Measurements from ENCODE around the gene ARGFX.
"Not testable (repeated sequence)": the region's sequence is repeated elsewhere in the genome, so short reads cannot be mapped to it uniquely, and the experiment has no call there.

ARGFX gene

DNA sequence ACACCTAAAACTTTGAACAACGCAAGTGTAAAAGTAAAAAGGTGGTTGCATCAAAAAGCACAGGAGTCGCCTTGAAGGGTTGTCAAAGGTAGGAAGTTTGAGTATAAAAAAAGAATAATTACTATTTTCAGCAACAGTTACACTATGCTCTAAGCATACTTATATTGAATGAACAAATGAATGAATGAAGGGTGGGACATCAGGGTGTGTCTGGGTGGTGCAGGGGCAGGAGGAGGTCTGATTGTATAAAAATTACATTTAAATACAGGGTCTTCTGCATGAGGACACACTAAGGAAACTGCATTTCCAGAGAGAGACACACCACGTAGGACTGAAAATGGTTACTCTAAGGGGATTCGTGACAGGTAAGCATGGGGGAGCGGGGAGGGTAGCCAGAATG, at the start of gene ARGFX:
ARGFX (plus strand) TSS at position 301 of the 400 bp plus-strand sequence. CDS start 2,765 bp downstream, outside the sequence.
- no peak for DNase-seq

DNA sequence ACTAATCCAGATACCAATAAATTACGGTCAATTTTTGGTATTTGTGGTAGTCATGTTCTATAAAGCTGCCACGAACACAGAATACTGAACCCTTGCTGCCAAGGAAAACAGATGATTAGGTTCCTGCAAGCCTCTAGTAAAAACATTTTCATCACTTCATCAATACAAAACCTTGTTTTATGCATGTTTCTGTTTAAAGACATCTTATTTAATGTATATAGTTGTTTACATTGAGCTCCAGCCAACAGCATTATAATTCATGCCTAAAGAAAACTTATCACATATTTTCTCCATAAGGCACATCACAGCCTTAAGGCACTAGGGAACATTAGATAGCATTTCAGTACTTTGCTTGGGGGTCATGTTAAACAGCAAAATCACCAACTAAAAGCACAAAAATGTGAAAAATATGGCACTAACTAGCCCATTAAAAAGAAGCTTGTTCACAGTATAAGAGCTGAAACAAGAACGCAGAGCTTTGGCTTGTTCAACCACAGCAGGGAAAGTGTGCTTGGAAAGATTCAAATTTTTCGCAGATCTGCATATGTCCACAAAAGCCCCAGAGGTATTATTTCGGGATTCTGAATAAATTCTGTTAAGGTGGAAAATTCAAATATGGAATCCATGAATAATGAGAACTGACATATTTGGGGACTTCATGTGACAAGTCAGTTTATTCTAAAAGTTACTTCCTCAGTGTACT, 49.6 kb upstream of the ARGFX start:
- no peak for DNase-seq

DNA sequence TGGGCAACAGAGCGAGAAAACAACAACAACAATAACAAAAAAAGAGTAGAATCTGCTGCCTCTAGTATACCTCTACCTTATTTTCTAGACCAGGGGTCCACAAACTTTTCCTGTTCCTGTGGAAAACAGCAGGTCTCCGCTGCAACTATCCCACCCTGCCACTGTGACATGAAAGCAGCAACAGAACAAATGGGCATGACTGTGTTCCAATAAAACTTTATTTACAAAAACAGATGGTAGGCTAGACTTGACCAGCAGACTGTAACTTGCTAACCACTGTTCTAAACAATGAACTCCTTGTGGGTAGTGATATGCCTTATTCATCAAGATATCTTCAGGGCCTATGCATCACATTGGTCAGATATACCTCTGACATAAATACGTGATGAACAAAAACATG, 47.2 kb upstream of the ARGFX start:
- no peak for DNase-seq

DNA sequence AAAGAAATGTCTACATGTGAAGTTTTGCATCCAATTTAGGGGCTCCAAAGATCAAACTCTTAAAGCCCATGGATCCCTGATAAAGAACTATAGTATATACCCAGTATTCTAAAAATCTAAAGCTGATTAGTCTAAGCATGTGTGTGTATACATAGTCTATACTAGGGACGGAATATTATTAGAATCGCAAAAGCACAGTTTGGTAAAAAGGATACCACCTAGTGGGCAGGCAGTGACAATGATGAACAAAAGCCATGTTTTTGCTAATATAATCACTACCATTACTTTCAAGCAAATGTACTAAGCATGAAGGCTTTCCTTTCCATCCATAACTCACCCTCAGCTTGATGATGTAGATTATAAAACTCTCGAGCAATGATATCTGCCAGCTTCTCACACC, 38.4 kb upstream of the ARGFX start:
- no peak for DNase-seq

DNA sequence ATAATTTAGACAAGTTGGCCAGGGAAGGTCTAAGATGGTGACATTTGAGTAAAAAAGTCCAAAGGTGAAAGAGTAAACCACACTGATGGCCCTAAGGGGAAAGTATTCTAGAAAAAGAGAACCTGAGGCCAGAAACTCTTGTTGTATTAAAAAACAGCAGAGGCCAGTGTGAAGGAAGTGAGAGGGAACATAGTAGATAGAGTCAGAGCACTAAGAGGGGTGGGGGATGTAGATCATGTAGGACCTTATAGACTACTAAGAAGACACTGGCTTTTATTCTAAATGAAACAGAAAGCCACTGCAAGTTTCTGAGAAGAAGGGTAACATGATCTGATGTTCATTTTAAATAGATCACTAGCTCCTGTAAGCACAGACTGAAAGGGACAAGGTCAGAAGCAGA, 36.5 kb upstream of the ARGFX start:
- no peak for DNase-seq

DNA sequence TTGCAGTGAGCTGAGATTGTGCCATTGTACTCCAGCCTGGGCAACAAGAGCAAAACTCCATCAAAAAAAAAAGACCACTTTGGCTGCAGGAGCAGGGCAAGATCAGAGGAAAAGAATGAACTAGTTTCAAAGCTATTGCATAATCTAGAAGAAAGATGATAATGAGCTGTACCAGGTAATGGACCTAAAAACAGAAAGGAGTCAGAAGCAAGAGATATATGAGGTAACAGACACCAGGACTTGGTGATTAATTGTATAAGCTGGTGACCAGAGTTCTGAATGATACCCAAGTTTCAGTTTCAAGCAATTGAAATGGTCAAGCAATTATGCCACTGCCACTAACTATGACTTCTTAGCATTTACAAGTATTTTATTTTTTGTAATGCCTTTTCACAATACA, 24.8 kb upstream of the ARGFX start:
- no peak for DNase-seq

DNA sequence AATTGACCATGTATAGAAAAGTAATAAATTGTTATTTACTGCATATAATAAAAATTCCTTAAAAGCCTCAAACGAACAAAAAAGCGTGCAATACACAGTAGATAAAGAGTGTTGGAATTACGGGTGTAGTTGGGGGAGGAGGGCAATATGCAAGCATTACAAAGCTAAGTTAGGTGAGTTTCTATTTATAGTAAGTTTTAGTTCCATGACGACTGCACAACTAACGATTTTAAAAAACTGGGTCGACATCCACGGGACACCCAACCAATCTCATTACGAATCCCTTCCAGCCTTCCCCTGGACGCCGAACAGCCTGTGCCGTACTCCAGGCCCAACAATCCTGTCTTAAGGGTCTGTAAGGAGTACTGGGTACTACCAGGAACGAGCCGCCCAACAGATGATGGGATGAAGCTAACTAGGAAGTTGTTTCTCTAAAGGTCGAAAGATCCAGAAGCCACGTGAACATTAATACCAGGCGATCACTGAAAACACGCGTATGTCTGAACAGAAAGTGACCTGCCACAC, 22.6 kb upstream of the ARGFX start:
- DNase-seq, result peak; percentile 27

DNA sequence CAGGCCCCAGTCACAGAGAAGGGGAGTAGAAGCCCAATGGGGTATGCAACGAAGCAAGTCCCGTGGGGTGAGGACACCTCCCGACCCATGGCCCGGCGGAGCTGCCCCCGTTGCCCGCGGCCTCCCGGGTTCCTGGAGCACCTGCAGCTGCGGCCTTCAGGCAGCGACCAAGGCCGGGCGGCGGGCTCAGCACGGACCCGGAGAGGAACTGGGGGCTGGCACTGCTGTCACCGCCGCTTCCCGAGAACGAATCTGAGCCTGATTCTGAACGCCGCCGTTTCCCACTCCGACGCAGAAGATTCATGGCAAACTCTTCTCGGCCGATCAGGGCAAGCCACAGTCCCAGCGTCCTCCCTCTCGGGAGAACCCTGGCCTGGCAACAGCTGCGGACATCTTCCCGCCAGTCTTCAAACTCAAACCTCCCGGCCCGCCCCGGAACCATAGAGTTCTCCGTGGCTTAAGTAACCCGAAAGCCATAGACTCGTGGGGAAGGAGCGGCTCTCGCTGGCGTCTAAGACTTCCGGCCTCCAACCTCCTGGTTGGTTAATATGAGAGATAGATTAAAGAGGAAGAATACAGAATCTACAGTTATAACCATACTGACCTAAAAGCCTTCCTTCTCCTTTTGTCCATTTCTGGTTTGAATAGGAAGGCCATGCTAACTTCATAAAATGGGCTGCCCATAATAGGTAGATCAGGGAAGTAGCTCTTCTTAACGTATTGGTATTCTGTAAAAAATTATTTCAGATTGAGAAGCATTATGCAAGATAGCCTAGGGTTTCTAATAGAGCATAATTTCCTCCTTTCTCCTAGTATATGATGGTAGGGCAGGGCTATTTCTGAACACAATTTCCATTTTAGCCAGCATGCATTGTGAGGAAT, 21.9 kb upstream of the ARGFX start, which contains the start of gene POLQ:
POLQ (minus strand) TSS at position 415 of the 882 bp plus-strand sequence; CDS start at position 304, 111 bp downstream.
- peak; percentile 91 for DNase-seq

DNA sequence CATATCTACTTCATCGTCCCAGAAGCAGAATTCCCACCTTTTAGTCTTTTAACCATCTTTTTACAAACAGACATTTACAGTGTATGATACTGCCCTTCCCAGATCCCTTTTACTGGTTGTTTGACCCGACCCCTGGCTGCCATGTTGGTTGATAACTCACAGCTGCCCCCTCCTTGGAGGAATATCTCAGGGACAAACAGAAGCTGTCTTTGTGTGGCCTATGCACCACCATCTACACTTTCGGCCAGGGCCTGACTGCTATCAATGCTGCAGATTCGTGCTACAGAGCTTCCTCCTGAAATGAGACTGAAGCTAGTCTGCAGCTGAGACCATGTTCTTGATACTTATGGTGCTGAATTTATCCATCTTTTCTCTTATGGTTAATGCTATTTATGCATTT, 15.4 kb upstream of the ARGFX start:
- DNase-seq, result no peak

DNA sequence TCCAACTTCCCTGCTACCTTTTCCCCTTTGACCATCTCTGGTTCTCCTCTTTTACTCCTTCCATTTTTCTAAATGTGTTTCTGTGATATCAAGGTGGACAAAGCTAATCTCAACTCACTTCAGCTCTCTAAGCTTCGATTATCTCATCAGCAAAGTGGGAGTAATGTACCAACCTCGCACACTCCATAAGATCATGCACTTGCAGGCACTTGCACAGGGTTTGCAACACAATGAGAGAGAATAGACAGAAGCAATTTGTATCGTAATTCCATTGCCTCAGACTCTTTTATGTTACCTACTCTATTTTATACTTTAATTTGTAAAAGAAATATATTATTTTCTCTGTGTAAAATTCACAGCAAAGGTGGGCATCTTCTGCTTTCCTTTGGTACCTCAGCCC, 15.0 kb upstream of the ARGFX start:
- DNase-seq, result no peak

DNA sequence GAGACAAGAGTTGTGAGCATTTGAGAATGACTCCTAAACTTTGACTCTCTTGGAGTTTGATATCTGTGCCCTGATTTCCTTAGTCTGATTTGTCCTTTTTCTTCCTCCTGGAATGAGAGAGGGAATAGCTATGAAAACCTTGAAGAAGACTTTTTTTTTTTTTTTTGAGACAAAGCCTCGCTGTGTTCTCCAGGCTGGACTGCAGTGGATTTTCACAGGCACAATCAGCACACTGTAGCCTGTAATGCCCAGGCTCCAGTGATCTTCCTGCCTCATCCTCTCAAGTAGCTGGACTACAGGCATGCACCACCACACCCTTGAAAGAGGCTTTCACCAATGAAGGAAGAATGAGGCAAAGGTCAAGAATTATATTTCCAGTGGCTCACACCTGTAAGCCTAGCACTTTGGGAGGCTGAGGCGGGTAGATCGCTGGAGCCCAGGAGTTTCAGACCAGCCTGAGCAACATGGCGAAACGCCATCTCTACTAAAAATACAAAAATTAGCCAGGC, 10.3 kb upstream of the ARGFX start:
- DNase-seq, result no peak

DNA sequence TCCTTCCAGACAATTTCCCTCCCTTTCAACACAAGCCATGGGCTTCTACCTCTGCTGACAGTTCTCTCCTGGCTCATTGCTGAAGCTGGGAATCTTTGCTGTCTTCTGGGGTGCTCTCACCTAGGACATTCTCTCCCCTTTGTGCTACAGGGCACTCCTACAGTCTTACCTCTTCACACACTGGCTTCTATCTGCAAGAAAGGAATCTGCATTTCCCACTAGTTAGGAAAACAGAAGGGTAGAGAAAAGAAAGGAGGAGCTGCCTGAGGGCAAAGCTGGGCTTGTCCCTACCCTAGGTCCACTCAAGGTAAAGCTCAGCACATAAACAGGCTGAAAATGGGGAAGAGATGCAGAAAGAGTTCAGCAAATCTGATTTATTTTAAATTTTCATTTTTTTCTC, 5.6 kb upstream of the ARGFX start:
- DNase-seq, result no peak

DNA sequence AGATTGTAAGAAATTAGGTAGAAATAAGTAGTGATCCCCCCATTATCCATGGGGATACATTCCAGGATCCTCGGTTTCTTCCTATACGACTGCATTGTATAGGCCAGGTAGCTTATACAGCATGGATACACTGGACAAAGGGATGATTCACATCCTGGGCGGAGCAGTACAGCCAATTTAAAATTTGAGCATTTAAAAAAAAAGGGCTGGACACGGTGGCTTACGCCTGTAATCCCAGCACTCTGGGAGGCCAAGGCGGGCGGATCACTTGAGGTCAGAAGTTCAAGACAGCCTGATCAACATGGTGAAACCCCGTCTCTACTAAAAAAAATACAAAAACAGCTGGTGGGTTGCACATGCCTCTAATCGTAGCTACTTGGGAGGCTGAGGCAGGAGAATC, 976 bp upstream of the ARGFX start:
- DNase-seq, result no peak

DNA sequence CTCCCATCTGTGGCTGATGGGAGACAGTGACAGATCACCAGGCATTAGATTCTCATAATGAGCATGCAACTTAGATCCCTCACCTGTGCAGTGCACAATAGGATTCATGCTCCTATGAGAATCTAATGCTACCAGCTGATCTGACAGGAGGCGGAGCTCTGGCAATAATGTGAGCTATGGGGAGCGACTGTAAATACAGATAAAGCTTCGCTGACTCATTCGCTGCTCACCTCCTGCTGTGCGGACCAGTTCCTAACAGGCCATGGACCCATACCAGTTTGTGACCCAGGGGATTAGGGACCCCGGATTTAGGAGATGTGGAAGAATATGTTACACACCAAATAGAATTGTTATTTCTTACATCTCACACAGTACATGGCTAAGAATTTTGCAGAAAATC, 6.7 kb downstream of the ARGFX start:
- DNase-seq, result no peak

DNA sequence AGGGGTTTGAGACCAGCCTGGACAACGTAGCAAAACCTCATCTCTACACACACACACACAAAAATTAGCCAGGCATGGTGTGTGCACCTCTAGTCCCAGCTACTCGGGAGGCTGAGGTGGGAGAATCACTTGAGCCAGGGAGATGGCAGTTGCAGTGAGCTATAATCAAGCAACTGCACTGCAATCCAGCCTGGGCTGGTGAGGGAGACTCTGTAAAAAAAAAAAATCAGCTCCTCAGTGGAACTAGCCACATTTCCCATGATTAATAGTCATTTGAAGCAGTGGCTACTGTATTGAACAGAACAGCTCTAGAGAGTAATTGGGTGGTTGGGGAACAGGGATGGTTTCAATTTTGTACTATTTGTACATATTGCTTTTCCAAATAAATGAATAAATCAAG, 13.9 kb downstream of the ARGFX start:
- no peak for DNase-seq

DNA sequence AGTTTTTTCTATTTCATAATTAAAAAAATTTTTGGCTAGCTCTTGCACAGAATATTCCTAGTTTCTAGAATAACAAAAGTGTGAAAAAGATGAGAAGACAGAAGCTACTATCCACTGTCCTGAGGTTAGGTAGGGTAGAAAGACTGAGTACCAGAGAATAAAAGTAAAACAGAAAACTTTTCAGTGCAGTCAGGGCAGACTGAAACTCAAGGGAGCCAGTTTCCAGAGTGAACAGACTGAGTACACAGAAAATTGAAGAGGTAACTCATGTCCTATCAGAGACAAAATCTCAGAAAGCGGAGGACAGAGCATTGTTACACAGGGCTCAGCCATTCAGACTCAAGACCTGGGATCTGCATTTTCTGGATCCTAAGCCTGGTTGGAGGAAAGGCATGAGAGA, 16.7 kb downstream of the ARGFX start:
- no peak for DNase-seq

DNA sequence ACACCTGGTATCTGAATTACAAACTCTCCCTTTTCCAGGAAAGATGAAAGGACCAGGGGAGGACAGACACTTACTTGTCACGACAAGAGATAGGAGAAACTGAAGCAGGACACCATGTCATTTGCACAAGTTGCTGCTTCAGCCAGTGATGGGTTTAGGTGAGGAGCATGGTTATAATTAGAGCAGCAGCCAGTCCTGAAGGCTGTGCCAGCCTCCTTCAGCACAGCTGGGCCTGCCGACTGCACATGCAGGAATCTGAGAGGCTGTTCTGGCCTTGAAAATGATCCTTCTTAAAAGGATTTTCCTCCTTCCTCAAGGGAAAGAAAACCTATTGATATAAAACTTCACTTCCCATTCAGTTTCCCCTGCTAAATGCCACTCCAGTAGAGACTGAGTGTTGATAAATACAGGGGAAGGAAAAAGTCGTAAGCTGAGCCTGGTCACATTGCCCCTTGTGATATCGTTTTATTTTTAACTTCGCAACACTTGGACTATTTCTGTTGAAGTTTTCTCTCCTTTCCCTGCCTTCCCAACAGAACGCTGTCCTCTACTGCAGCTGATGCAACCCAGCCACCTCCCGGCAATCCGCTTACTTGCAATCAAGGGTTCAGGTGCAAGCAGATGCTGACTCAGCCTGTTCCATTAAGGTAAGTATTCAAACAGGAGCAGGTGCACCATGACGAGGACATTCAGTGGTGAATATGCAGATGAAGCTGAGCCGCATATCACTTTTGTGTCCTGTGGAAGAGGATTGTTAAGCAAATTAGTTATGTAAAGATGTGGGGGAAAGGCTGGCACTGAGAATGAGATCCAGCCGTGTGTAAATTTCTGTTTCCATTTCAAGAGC, 25.3 kb downstream of the ARGFX start, which contains the start of gene FBXO40:
FBXO40 (plus strand) TSS at position 524 of the 847 bp plus-strand sequence. CDS start 27,197 bp downstream, outside the sequence.
- no peak for DNase-seq

DNA sequence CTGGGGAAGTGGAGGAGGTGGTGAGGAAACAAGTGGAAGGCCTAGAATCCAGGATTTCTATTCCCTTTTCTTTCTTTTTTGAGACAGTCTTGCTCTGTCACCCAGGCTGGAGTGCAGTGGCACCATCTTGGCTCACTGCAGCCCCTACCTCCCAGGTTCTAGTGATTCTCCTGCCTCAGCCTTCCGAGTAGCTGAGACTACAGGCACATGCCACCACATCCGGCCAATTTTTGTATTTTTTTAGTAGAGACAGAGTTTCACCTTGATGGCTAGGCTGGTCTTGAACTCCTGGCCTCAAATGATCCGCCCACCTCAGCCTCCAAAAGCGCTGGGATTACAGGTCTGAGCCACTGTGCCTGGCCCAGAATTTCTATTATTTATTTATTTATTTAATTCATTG, 26.1 kb downstream of the ARGFX start:
- not testable (repeated sequence) for DNase-seq

DNA sequence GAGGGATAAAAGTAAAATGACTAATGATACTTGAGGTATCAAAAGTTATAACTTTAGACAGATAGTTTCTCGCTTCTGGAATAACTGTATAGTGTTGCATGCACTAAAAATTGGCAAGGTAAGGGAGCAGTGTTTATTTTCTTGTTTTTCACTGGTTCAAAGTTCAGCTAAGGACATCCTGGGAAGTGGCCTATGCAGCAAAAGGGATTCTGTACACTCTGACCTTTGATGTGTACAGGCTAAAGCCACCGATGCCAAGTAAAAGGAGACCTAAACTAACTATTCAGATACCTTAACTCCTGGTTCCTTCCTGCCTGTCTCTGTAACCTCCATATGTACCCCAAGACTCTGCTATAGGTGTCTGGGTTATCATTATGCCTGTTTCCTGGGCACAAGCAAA, 27.1 kb downstream of the ARGFX start:
- DNase-seq, result no peak

DNA sequence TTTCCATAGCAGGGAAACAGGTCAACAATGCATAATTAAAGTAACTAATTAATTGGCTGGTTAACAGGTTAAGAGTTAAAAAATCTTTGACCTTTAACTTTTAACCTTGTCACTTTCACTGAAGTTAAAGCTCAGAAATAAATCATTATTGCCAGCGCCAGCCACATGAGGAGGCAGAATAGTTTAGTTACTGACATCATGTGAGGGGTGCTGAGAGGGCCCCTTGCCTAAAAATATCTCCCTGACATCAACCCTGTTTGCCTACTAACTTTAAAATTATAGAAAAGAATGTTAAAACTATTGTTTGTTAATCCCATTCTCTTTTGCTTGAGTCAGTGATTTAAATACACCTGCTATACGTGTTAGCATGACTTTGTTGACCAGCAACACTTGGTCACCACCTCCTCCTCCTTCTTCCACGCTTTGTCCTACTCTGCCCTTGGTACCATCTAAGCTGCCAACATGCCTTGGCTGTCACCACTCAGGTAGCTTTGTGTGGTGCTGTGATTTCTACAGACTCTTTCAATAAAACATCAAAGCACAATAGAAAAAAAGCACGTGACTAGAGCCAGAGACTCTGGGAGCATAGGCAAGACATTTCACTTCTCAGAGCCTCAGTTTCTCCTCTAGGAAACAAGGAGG, 28.1 kb downstream of the ARGFX start:
- DNase-seq, result no peak

DNA sequence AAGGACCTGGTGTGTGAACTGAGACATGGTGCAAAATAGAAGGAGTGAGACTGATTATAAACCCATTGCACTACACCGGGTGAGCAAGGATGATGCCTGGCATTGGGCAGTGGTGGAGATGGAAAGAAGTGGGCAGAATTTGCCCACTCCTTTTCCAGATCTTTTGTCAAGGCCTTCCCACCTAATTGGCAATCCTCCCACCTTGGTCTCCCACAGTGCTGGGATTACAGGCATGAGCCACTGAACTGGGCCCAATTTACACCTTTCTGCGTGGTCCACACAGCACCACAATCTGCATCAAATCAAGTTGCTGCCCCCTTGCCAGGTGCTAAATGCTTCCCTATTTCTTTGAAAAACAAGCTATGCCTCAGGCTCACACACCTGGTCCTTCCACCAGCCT, 30.8 kb downstream of the ARGFX start:
- no peak for DNase-seq

DNA sequence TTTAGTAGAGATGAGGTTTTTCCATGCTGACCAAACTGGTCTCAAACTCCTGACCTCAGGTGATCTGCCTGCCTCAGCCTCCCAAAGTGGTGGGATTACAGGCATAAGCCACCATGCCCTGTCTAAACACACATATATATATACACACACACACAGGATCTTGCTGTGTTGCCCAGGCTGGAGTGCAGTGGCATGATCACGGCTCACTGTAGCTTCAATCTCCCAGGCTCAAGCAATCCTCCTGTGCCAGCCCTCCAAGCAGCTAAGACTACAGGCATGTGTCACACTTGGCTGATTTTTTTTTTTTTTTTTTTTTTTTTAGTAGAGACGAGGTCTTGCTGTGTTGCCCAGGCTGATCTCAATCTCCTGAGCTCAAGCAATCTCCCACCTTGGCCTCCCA, 32.2 kb downstream of the ARGFX start:
- not testable (repeated sequence) for DNase-seq
